ENCODE results near the gene C3orf20.

The C3orf20 gene

GRCh38 chr3:14676881-14677280 is 1.9 kb downstream of the C3orf20 start:
- Mint-ChIP-seq H3K27me3 (no peaks in the 10 kb centered on the region), H3K27ac (peak overlapping the region in 1 of 2 donors; percentile 49), H3K4me1 (no peaks in the 10 kb centered on the region), H3K4me3 (no peak overlapping the region), H3K9me3 (peaks cover 0 to 5% of the 10 kb centered on the region in 2 donors)
- DNase-seq: no peak
- no peak for ATAC-seq

GRCh38 chr3:14678015-14678503 is 3.1 kb downstream of the C3orf20 start:
- no peaks in the 10 kb centered on the region for H3K4me1 Mint-ChIP-seq
- DNase-seq (no peak), ATAC-seq (no peak)
- no peaks in the 10 kb centered on the region for H3K27me3 Mint-ChIP-seq
- no peak overlapping the region for H3K27ac Mint-ChIP-seq
- peaks cover 0 to 5% of the 10 kb centered on the region in 2 donors for H3K9me3 Mint-ChIP-seq
- no peak overlapping the region for H3K4me3 Mint-ChIP-seq

- no peak for DNase-seq
- no peak overlapping the region for H3K4me3 Mint-ChIP-seq
- no peak overlapping the region for H3K27ac Mint-ChIP-seq
- no peak for ATAC-seq
- no peaks in the 10 kb centered on the region for H3K4me1 Mint-ChIP-seq
- peaks cover 0 to 5% of the 10 kb centered on the region in 2 donors for H3K9me3 Mint-ChIP-seq
- no peaks in the 10 kb centered on the region for H3K27me3 Mint-ChIP-seq
Measured at GRCh38 chr3:14680115-14680514, 5.2 kb downstream of the C3orf20 start.

- ATAC-seq (no peak), DNase-seq (no peak)
- Mint-ChIP-seq H3K27ac (no peak overlapping the region), H3K27me3 (no peaks in the 10 kb centered on the region), H3K4me3 (no peak overlapping the region), H3K9me3 (peaks cover 0 to 5% of the 10 kb centered on the region in 2 donors), H3K4me1 (no peaks in the 10 kb centered on the region)
Measured at GRCh38 chr3:14680716-14681115, 5.8 kb downstream of the C3orf20 start.

GRCh38 chr3:14684447-14684846 is 9.5 kb downstream of the C3orf20 start:
- Mint-ChIP-seq H3K27ac (no peak overlapping the region), H3K4me1 (peaks cover 8% of the 10 kb centered on the region)

GRCh38 chr3:14685179-14685578 is 10.2 kb downstream of the C3orf20 start:
- Mint-ChIP-seq H3K4me3 (no peak overlapping the region), H3K27ac (no peak overlapping the region), H3K4me1 (peaks cover 13% of the 10 kb centered on the region), H3K9me3 (no peaks in the 10 kb centered on the region), H3K27me3 (no peaks in the 10 kb centered on the region)
- ATAC-seq (no peak), DNase-seq (no peak)

More at GRCh38 chr3:14684447-14684846, 9.5 kb downstream of the C3orf20 start:
- no peaks in the 10 kb centered on the region for H3K9me3 Mint-ChIP-seq
- H3K27me3 Mint-ChIP-seq: no peaks in the 10 kb centered on the region
- DNase-seq (no peak), ATAC-seq (no peak)
- no peak overlapping the region for H3K4me3 Mint-ChIP-seq

- no peaks in the 10 kb centered on the region for H3K27me3 Mint-ChIP-seq
- no peak for ATAC-seq
- H3K9me3 Mint-ChIP-seq: no peaks in the 10 kb centered on the region
- no peak for DNase-seq
- peaks cover 13% of the 10 kb centered on the region for H3K4me1 Mint-ChIP-seq
- no peak overlapping the region for H3K27ac Mint-ChIP-seq
- no peak overlapping the region for H3K4me3 Mint-ChIP-seq
Measured at GRCh38 chr3:14687360-14687759, 12.4 kb downstream of the C3orf20 start.

GRCh38 chr3:14688525-14688924 is 13.6 kb downstream of the C3orf20 start:
- DNase-seq (no peak), ATAC-seq (no peak)
- Mint-ChIP-seq H3K4me1 (peaks cover 13% of the 10 kb centered on the region), H3K4me3 (no peak overlapping the region), H3K27me3 (no peaks in the 10 kb centered on the region), H3K27ac (no peak overlapping the region), H3K9me3 (no peaks in the 10 kb centered on the region)

GRCh38 chr3:14689247-14689980 is 14.5 kb downstream of the C3orf20 start:
- no peaks in the 10 kb centered on the region for H3K9me3 Mint-ChIP-seq
- no peak for DNase-seq
- no peak overlapping the region for H3K4me3 Mint-ChIP-seq
- H3K27me3 Mint-ChIP-seq: no peaks in the 10 kb centered on the region
- peak; percentile 64 for ATAC-seq
- H3K4me1 Mint-ChIP-seq: peaks cover 13% of the 10 kb centered on the region
- no peak overlapping the region for H3K27ac Mint-ChIP-seq

GRCh38 chr3:14691239-14691638 is 16.3 kb downstream of the C3orf20 start:
- Mint-ChIP-seq H3K27ac (no peak overlapping the region), H3K4me1 (peaks cover 13% of the 10 kb centered on the region), H3K27me3 (no peaks in the 10 kb centered on the region), H3K9me3 (no peaks in the 10 kb centered on the region), H3K4me3 (no peak overlapping the region)
- DNase-seq (no peak), ATAC-seq (no peak)

- no peaks in the 10 kb centered on the region for H3K27me3 Mint-ChIP-seq
- DNase-seq (no peak), ATAC-seq (no peak)
- H3K9me3 Mint-ChIP-seq: no peaks in the 10 kb centered on the region
- H3K4me3 Mint-ChIP-seq: no peak overlapping the region
- H3K4me1 Mint-ChIP-seq: peaks cover 13% of the 10 kb centered on the region
- no peak overlapping the region for H3K27ac Mint-ChIP-seq
Measured at GRCh38 chr3:14691719-14692118, 16.8 kb downstream of the C3orf20 start.

- Mint-ChIP-seq H3K9me3 (peaks cover 3 to 6% of the 10 kb centered on the region in 2 donors), H3K4me3 (no peak overlapping the region), H3K4me1 (no peaks in the 10 kb centered on the region), H3K27me3 (no peaks in the 10 kb centered on the region), H3K27ac (no peak overlapping the region)
- DNase-seq: no peak
- ATAC-seq: no peak
Measured at GRCh38 chr3:14698601-14699244, 23.8 kb downstream of the C3orf20 start.

GRCh38 chr3:14699643-14700042 is 24.7 kb downstream of the C3orf20 start:
- Mint-ChIP-seq H3K4me3 (no peak overlapping the region), H3K9me3 (peaks cover 3 to 6% of the 10 kb centered on the region in 2 donors), H3K4me1 (no peaks in the 10 kb centered on the region), H3K27ac (no peak overlapping the region), H3K27me3 (no peaks in the 10 kb centered on the region)
- DNase-seq: no peak
- no peak for ATAC-seq

- Mint-ChIP-seq H3K27ac (no peak overlapping the region), H3K4me3 (no peak overlapping the region), H3K4me1 (no peaks in the 10 kb centered on the region), H3K27me3 (no peaks in the 10 kb centered on the region), H3K9me3 (peaks cover 3 to 6% of the 10 kb centered on the region in 2 donors)
- no peak for ATAC-seq
- DNase-seq: no peak
Measured at GRCh38 chr3:14700891-14701290, 25.9 kb downstream of the C3orf20 start.

GRCh38 chr3:14701676-14702075 is 26.7 kb downstream of the C3orf20 start:
- Mint-ChIP-seq H3K27me3 (no peaks in the 10 kb centered on the region), H3K4me3 (no peak overlapping the region), H3K27ac (no peak overlapping the region), H3K9me3 (peaks cover 3 to 6% of the 10 kb centered on the region in 2 donors), H3K4me1 (no peaks in the 10 kb centered on the region)
- no peak for ATAC-seq
- no peak for DNase-seq

- Mint-ChIP-seq H3K27me3 (no peaks in the 10 kb centered on the region), H3K9me3 (peaks cover 0 to 1% of the 10 kb centered on the region in 2 donors), H3K4me1 (no peaks in the 10 kb centered on the region), H3K27ac (no peak overlapping the region), H3K4me3 (no peak overlapping the region)
- ATAC-seq: no peak
- no peak for DNase-seq
Measured at GRCh38 chr3:14703128-14703750, 28.3 kb downstream of the C3orf20 start.

Data from stimulated activated naive CD8-positive, alpha-beta T cell treated with anti-CD3 and anti-CD28 coated beads, Interleukin-15, amount 100 ng/mL, for 72 hours (primary cell).